ENCODE measurements around the gene IZUMO2. TPM values are rescaled to one million over a fixed set of nuclear protein-coding genes. Genes with fewer than 3 reads are reported as not detected.

Gene IZUMO2
- not detected in 2 replicates for total RNA-seq

DNA sequence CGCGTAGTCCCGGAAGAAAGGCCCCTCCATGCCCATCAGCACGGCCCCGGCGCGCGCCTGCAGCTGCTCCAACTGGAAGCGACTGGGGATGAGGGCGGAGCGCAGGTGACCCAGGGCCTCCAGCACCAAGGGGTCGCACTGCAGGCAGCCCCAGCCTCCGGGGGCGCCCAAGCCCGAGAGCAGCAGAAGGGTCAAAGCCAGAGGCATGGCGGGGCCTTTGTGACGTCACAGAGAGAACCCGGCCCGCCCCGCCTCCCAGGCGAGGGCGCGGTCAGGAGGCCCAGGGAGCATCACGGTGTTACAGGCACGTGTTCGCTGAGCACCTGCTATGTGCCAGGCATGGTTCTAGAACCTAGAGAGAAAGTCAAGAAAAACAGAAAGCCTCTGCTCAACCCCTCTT is at the start of gene IZUMO2:
TSS of gene IZUMO2 (minus strand) at position 294 of the 400 bp plus-strand sequence. CDS start at position 207, 87 bp downstream.

DNA sequence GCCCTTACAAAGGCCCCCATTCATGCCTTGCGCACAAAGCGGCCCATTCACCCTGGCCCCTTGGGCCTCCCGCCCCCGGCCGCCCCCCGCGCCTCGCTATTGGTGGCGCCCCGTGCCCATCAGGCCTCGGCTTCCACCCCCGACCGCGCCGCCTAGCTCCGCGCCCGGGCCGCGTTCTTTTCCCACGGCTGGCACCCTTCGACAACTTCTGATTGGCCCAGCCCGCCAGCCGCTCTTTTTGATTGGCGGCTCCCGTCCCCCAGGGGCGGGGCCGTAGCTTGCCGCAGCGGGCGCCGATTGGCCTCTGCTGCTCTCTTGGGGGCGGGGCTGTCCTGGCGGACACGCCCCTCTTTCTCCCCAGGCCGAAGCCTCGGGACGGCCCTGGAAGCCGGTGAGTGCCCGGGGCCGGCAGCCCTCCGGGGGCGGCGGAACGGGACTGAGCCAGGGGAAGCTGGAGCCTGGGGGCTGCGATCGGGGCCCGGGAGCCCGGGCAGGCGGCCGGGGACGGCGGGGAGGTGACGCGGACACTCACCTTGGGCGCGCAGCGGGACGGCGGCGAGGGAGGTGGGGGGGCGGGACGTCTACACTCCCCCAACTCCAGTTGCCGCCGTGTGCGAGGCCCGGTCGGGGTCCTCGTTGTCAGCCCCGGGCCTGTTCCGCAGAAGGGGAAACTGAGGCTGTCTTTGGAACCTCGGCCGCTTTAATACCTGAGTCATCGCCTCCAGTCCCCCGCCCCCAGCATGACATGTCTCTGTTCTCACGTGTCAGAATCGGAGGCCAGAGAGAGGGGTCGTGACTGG is 40.4 kb upstream of the IZUMO2 start, which contains the start of gene MYH14:
TSS of gene MYH14 (plus strand) at position 342 of the 800 bp plus-strand sequence. CDS start 6,744 bp downstream, outside the sequence.

Other genes starting within 250 kb of the IZUMO2 start
- gene ATF5, start 234.1 kb downstream of the IZUMO2 start, total RNA-seq = 2.4 and 6.3 TPM in 2 replicates
- 16.1 and 38.8 TPM in 2 replicates for gene NUP62, start 233.8 kb downstream of the IZUMO2 start, total RNA-seq
- gene SIGLEC11, start 202.1 kb downstream of the IZUMO2 start, total RNA-seq = not detected in 2 replicates
- gene VRK3, start 137.9 kb downstream of the IZUMO2 start, total RNA-seq = 17.1 and 22.7 TPM in 2 replicates
- gene ZNF473, start 137.3 kb downstream of the IZUMO2 start, total RNA-seq = 14.6 and 15.0 TPM in 2 replicates
- gene MYH14, start 40.3 kb upstream of the IZUMO2 start, total RNA-seq = 3.1 and 34.3 TPM in 2 replicates
- gene KCNC3, start 166.1 kb upstream of the IZUMO2 start, total RNA-seq = under 0.01 and 0.36 TPM in 2 replicates
- under 0.01 and 0.78 TPM in 2 replicates for gene NAPSA, start 202.4 kb upstream of the IZUMO2 start, total RNA-seq
- 60.1 and 69.3 TPM in 2 replicates for gene NR1H2, start 213.2 kb upstream of the IZUMO2 start, total RNA-seq
- gene POLD1, start 221.1 kb upstream of the IZUMO2 start, total RNA-seq = 25.6 and 27.7 TPM in 2 replicates

Data from nasal cavity respiratory epithelium epithelial cell of viscerocranial mucosa (primary cell).